H1 (cell line): Measurements from ENCODE around the gene PDCD10. TPM values are rescaled to one million over a fixed set of nuclear protein-coding genes. Genes with fewer than 3 reads are reported as not detected.

Experiments
- CHD1 ChIP-seq: IDR thresholded peaks from 2 replicates; pipeline ENCODE4 v1.6.1; 2012; ENCODE audit warnings: low read depth, low read length, improper control_type of control experiment
- CHD2 ChIP-seq: IDR thresholded peaks from 2 replicates; pipeline ENCODE4 v1.6.1; 2012; ENCODE audit warnings: low read length, improper control_type of control experiment
- CHD7 ChIP-seq: fragments of 300-600 bp; sonication (generic); IDR thresholded peaks from 2 replicates; pipeline ENCODE4 v1.7.1; 2012; ENCODE audit warnings: low read length, moderate library complexity, mild to moderate bottlenecking, inconsistent platforms; ENCODE audit not compliant: insufficient replicate concordance
- RFX5 ChIP-seq: IDR thresholded peaks from 2 replicates; pipeline ENCODE4 v1.6.1; 2011; ENCODE audit warnings: low read depth, low read length, improper control_type of control experiment, borderline replicate concordance
- RXRA ChIP-seq: IDR thresholded peaks from 2 replicates; pipeline ENCODE4 v1.6.1; 2011; ENCODE audit warnings: low read depth, mild to moderate bottlenecking, low read length, moderate library complexity; ENCODE audit not compliant: insufficient read depth
- SIRT6 ChIP-seq: IDR thresholded peaks from one replicate; pipeline ENCODE4 v1.7.1; 2012; ENCODE audit warnings: low read length, inconsistent platforms
- SIX5 ChIP-seq: IDR thresholded peaks from 2 replicates; pipeline ENCODE4 v1.6.1; 2011; ENCODE audit warnings: mild to moderate bottlenecking, low read depth, low read length
- TAF1 ChIP-seq: IDR thresholded peaks from 2 replicates; pipeline ENCODE4 v1.6.1; 2011; ENCODE audit warnings: mild to moderate bottlenecking, low read depth, low read length
- polyA plus RNA-seq, 7 experiments: library from polyadenylated mRNA; depleted of rRNA in 3 of 7; stranded (reverse) in 5 of 7; unstranded in 2 of 7; fragments of >200 nt in 5 of 7; fragments of 200-250 nt in 2 of 7; gene quantifications; 1 replicate in 5 of 7; 2 replicates in 1 of 7; 4 replicates in 1 of 7; pipeline versions ENCODE4 v1.2.1 to v1.2.3, GENCODE V29; 2011 to 2013; ENCODE audit warnings: missing spikeins in 2 of 7, mixed read lengths in 2 of 7
- total RNA-seq: library from RNA; stranded (reverse); fragmentation: NEBNext Ultra II Directional; extraction: Animal tissue kit (Norgen Biotek cat#: 25700); gene quantifications from 2 replicates; pipeline ENCODE4 v1.2.1, GENCODE V29; 2021

The PDCD10 gene
- total and polyA plus RNA-seq, 2 of the 8 experiments (the other 6 are each of a cell fraction or from before 2014, with no cell fraction given) = 52.0 to 76.6 TPM

GRCh38 chr3:167780214-167780883 lies 45.7 kb upstream of the PDCD10 start (continued):
- TF ChIP-seq CHD7 (no peak), SIX5 (no peak), RXRA (no peak), RFX5 (no peak), TAF1 (no peak), SIRT6 (no peak), CHD2 (no peak), CHD1 (no peak)
- TF ChIP-seq, all 59 proteins: peak for 0
